Muscle layer of colon (tissue), 2 donors: ENCODE results near the gene SYNGR1.

Experiments used
- H3K27ac ChIP-seq: one replicate; pipeline ENCODE4 v1.7.0; 2013; ENCODE audit warnings: low read depth, mild to moderate bottlenecking, low read length, moderate library complexity
- H3K27me3 ChIP-seq, 2 donors: one replicate each; pipeline ENCODE4 v1.7.0; 2013; ENCODE audit warnings: low read length in 2 of 2, mild to moderate bottlenecking in 2 of 2; ENCODE audit not compliant: insufficient read depth in 2 of 2, control insufficient read depth in 1 of 2
- H3K36me3 ChIP-seq: one replicate; pipeline ENCODE4 v1.7.0; 2013; ENCODE audit warnings: mild to moderate bottlenecking, low read length; ENCODE audit not compliant: insufficient read depth
- H3K4me1 ChIP-seq: one replicate; pipeline ENCODE4 v1.7.0; 2013; ENCODE audit warnings: mild to moderate bottlenecking, low read length; ENCODE audit not compliant: insufficient read depth
- H3K4me3 ChIP-seq, 2 donors: one replicate each; pipeline ENCODE4 v1.7.0; 2013; ENCODE audit warnings: low read length in 2 of 2, low read depth in 1 of 2, mild to moderate bottlenecking in 1 of 2, moderate library complexity in 1 of 2
- H3K9ac ChIP-seq: one replicate; pipeline ENCODE4 v1.7.0; 2013; ENCODE audit warnings: low read length
- H3K9me3 ChIP-seq: one replicate; pipeline ENCODE4 v1.7.0; 2013; ENCODE audit warnings: mild to moderate bottlenecking, low read length
- donor health status: abdominal sarcoma.
- donor health status: Adenocarcinoma of cecum.

The SYNGR1 gene, protein sequence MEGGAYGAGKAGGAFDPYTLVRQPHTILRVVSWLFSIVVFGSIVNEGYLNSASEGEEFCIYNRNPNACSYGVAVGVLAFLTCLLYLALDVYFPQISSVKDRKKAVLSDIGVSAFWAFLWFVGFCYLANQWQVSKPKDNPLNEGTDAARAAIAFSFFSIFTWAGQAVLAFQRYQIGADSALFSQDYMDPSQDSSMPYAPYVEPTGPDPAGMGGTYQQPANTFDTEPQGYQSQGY

DNA sequence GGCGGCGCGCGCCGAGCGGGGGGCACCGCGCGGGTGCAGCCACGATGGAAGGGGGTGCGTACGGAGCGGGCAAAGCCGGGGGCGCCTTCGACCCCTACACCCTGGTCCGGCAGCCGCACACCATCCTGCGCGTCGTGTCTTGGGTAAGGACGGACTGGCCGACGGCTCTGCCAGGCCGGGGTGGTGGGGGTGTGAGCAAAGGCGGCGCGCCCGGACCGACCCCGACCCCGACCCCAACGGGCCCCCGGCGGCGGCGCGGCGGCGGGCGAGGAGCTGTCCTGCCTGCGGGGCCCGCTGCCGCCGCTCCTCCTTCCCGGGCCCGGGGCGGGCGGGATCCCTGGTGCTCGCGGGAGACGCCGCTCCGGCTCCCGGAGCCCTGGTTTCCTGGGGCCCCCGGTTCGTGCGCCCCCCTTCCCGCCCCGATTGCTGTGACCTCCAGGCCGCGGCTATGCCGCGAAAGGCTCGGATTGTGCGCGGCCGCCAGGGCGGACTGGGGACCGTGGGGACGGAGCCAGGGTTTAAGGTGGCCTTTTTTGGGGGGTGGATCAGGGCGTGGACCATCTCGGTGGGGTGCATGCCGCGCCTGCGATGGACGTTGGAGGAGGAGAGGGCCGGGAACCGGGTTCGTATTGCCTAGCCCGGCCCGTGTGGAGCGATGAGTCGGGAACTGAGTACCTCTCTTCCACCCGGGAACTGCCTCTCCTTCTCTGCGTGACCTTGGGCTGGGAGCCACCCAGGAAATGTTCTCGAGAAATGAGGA lies at the start of gene SYNGR1:
SYNGR1 (plus strand) TSS at position 25 of the 760 bp plus-strand sequence; CDS start at position 45, 20 bp downstream.
- peak within 1 kb of the TSS; percentile 65 for H3K27ac ChIP-seq
- H3K9me3 ChIP-seq: no peaks in the 10 kb centered on the region
- peak within 1 kb of the TSS; percentile 61 for H3K9ac ChIP-seq
- H3K36me3 ChIP-seq: no peaks in the 10 kb centered on the region
- H3K4me3 ChIP-seq: peak within 1 kb of the TSS; percentile 76 to 83
- H3K27me3 ChIP-seq: no peaks in the 10 kb centered on the region
- peaks cover 21% of the 10 kb centered on the region for H3K4me1 ChIP-seq

DNA sequence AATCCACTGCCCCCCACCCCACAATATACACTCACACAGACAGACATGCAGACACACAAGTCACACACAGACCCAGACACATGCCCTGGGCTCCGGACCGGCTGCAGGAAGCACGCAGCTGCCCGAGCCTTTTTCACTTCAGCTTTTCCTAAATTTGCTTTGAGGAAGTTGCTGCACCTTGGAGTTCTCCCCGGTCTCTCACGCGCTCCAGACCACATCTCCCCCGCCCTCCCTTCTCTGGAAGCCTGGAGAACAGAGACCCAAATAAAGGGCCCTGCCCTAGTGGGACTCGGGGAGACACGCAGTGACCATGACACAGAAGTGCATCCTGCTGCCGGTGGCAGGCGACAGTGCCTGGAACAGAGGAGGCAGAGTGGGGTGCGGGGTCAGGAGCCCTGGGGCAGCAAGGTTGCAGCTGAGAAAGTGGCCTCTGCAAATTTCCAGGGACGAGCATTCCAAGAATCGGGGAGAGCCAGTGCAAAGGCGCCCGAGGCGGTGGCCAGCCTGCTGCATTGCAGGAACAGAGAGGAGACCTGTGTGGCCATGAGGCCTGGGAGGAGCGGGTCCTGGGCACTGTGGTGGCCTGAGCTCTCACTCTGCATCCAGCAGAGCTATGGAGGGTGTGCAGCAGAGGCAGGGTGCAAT lies 49.5 kb upstream of the SYNGR1 start:
- Histone ChIP-seq H3K9me3 (no peaks in the 10 kb centered on the region), H3K4me3 (no peak overlapping the region), H3K4me1 (no peaks in the 10 kb centered on the region), H3K27me3 (peaks cover 0 to 3% of the 10 kb centered on the region in 2 donors), H3K9ac (no peak overlapping the region), H3K36me3 (no peaks in the 10 kb centered on the region), H3K27ac (no peak overlapping the region)

DNA sequence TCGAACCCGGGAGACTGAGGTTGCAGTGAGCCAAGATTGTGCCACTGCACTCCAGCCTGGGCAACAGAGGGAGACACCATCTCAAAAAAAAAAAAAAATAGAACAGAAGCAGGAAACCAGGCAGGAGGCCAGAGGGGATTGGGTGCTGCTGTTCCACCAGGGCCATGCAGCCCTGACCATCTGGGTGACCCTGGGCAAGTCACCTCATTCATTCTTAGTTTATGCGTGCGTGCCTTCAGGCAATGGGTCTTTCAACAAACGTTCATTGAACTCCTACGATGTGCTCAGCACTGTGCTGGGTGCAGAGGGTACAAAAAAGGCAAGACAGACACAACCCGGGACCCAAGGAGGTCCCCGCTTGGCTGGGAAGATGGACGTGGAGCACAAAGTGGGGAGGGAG lies 48.7 kb upstream of the SYNGR1 start:
- no peaks in the 10 kb centered on the region for H3K9me3 ChIP-seq
- H3K27ac ChIP-seq: no peak overlapping the region
- H3K4me3 ChIP-seq: no peak overlapping the region
- H3K4me1 ChIP-seq: no peaks in the 10 kb centered on the region
- H3K36me3 ChIP-seq: no peaks in the 10 kb centered on the region
- H3K9ac ChIP-seq: no peak overlapping the region
- peaks cover 0 to 3% of the 10 kb centered on the region in 2 donors for H3K27me3 ChIP-seq

DNA sequence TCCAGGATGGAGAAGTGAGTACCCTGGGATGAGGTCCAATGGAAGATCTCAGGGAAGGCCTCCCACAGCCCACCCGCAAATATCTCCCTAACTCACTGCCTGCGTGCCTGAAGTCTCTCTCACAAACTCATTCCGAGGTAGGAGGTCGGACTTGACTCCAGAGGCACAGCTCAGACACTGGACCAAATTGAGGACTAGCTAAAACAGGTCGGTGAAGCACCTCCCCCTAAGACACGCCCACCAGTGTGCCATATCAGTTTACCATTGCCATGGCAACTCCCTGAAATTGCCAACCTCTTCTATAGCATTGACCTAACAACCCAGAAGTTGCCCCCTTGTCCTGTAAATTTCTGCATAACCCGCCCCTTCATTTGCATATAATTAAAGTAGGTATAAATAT lies 47.9 kb upstream of the SYNGR1 start:
- Histone ChIP-seq H3K9ac (no peak overlapping the region), H3K4me3 (no peak overlapping the region), H3K36me3 (no peaks in the 10 kb centered on the region), H3K27me3 (peaks cover 0 to 1% of the 10 kb centered on the region in 2 donors), H3K4me1 (no peaks in the 10 kb centered on the region), H3K9me3 (no peaks in the 10 kb centered on the region), H3K27ac (no peak overlapping the region)

DNA sequence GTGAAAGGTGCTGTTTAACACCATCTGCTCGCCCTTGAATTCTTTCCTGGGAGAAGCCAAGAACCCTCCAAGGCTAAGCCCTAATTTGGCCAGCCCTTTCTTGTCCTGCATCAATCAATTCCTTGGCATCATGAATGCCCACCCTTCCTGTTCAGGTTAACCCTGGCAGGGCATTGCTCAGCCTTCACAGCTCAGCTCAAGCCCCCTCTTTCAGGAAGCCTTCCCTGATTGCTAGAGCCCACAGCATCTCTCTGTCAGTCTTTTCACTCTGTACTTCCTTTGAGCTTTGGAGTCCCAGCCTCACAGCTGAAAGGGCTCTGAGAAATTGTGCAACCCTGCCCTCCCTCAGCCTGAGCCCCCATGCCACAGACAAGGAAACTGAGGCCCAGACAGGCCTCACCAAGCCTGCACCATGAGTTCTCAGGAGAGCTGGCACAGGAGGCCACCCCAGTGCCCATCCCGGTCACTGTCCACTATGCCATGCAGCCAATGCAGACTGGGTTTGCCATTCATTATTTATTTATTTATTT lies 47.3 kb upstream of the SYNGR1 start:
- no peaks in the 10 kb centered on the region for H3K9me3 ChIP-seq
- H3K27me3 ChIP-seq: no peaks in the 10 kb centered on the region
- no peak overlapping the region for H3K27ac ChIP-seq
- no peak overlapping the region for H3K4me3 ChIP-seq
- no peaks in the 10 kb centered on the region for H3K36me3 ChIP-seq
- no peaks in the 10 kb centered on the region for H3K4me1 ChIP-seq
- no peak overlapping the region for H3K9ac ChIP-seq

DNA sequence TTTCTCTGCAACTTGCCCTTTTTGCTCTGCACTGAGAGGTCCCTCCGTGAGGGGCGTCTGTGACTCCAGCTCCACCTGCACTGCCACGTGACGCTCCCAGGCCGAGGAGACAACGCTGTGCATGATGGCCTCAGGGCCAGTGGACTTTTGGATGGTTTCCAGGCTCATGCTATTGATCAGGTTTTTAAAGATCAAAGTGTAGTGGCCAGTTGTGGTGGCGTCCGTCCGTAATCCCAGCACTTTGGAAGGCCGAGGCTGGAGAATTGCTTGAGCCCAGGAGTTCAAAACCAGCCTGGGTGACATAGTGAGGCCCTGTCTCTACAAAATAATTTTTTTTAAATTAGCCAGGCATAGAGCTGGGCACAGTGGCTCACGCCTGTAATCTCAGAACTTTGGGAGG lies 46.4 kb upstream of the SYNGR1 start:
- no peaks in the 10 kb centered on the region for H3K27me3 ChIP-seq
- no peak overlapping the region for H3K9ac ChIP-seq
- H3K36me3 ChIP-seq: no peaks in the 10 kb centered on the region
- no peak overlapping the region for H3K27ac ChIP-seq
- H3K4me3 ChIP-seq: no peak overlapping the region
- H3K9me3 ChIP-seq: no peaks in the 10 kb centered on the region
- no peaks in the 10 kb centered on the region for H3K4me1 ChIP-seq

DNA sequence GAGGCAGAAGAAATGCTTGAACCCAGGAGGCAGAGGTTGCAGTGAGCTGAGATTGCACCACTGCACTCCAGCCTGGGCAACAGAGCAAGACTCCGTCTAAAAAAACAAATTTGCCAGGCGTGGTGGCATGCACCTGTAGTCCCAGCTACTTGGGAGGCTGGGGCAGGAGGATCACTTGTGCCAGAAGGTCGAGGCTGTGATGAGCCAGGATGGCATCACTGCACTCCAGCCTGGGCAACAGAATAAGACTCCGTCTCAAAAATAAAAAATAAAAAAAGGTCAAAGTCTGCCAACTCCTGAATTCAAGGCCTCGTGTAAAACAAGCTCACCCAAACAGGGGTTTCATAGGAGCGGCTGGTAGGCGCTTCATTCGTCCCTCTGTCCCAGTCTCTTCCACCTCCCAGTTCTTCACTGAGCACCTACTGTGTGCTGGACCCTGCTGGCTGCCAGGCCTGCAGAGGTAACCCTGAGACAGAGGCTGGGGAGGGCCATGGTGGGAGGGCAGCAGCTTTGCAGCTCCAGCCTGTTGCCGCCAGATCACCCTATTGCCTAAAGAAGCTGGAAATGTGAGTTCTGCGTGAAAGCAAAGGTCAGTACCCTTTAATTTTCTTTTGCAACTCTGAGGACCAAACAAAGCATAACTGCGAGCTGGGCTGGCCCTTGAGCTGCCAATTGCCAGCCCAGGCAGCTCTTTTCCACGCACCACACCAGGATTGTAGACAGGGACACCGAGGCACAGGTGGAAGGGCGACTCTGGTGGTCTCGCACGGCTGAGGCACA lies 45.7 kb upstream of the SYNGR1 start:
- no peak overlapping the region for H3K9ac ChIP-seq
- no peaks in the 10 kb centered on the region for H3K9me3 ChIP-seq
- H3K36me3 ChIP-seq: no peaks in the 10 kb centered on the region
- H3K27ac ChIP-seq: no peak overlapping the region
- H3K4me3 ChIP-seq: no peak overlapping the region
- H3K27me3 ChIP-seq: no peaks in the 10 kb centered on the region
- no peaks in the 10 kb centered on the region for H3K4me1 ChIP-seq

DNA sequence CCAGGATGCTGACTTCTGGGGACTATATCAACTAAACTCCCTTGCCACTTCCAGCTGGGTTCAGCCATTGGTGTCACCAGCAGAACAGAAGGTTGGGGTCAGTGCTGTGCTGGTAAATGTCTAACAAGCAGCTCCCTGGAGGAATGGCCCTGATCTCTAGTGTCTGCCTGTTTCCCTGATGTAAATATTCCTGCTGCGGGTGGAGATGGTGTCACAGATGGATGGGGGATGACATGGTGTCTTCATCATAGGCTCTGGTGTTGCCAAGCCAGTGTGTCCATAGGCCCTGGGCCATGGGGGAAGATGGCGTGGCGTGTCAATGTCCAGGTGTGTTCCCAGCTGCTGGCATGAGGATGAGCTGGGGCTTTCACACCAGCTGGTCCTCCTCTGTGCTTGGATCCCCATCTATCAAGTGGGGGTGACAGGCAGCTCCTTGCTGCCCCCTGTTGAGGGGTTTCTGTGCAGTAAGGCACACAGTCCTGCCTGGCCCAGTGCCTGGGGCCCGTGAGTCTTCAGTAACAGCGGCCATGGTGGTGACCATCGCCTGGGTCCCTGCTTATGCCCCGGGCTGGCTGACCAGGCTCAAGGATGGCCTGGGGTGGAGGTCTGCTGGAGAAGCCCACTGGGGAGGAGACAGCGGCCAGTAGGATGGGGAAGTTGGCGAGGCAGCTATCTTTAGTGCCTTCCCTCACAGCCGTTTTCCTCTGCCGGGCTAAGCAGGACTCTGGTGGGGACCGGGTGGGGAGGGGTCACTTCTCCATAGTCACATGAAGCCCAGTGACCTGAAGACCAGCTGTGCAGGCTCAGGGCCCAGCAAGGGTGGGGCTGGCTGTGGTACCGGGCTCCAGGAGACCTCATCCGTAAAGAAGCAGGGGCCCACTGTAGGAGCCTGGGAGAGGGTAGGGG lies 43.1 kb upstream of the SYNGR1 start:
- Histone ChIP-seq H3K4me3 (no peak overlapping the region), H3K36me3 (peaks cover 3% of the 10 kb centered on the region), H3K9ac (no peak overlapping the region), H3K9me3 (no peaks in the 10 kb centered on the region), H3K27me3 (no peaks in the 10 kb centered on the region), H3K27ac (no peak overlapping the region), H3K4me1 (no peaks in the 10 kb centered on the region)

DNA sequence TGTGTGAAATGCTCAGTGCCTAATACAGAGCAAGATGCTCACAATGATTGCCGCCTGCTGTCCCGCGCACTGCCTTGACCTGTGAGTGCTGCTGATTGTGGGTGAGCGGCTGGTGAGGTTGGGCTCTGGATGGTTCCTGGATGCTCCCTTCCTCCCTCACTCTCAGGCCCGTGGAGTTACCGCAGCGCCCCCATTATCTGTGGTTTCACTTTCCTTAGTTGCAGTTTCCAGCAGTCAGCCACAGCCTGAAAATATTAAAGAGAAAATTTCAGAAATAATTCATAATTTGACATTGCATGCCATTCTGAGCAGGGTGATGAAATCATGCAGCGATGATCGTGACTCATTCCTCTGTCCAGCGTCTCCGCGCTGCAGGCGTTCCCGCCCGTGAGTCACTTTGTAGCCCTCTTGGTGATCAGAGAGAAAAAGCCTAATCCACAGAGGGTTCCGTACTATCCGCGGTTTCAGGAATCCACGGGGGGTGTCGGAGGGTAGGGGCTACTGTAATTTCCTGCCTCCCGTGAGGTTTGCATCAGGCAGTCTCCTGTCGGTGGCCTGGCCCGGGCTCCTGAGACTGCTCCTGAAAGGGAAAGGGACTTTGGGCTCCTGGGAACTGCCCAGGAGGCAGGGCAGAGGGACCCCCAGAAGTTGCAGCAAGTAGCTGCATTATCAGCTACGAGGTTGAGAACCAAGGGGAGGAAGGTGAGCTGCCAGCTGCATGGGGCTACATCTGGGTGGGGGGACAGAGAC lies 41.0 kb upstream of the SYNGR1 start:
- peaks cover 2% of the 10 kb centered on the region for H3K4me1 ChIP-seq
- H3K9me3 ChIP-seq: no peaks in the 10 kb centered on the region
- H3K27ac ChIP-seq: peak overlapping the region; percentile 34
- peak overlapping the region in 1 of 2 donors; percentile 35 for H3K4me3 ChIP-seq
- peaks cover 24% of the 10 kb centered on the region for H3K36me3 ChIP-seq
- no peaks in the 10 kb centered on the region for H3K27me3 ChIP-seq
- H3K9ac ChIP-seq: peak overlapping the region; percentile 14

DNA sequence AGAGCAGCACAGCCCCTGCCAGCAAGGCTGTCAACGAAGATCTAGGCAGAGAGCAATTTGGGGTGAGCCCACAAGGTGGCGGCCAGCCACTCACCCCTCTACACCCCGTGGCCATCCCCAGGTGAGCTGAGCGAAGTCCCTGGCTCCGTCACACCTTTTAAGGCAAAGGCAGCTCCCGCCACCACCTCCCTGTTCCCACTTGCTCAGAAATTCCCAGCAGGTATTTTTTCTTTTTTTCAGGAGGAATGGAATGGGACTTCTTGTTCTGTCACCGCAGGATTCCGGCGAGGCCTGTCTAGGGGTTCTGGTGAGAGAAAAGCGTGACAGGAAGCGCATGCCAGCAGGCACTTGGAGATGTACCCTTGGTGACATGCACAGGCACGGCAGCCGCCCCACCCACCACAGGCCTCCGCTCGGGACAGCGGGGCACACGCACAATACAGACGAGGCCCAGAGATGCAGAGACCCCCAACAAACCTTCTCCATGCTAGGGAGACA lies 40.4 kb upstream of the SYNGR1 start:
- Histone ChIP-seq H3K27me3 (no peaks in the 10 kb centered on the region), H3K9ac (no peak overlapping the region), H3K36me3 (peaks cover 30% of the 10 kb centered on the region), H3K27ac (no peak overlapping the region), H3K4me1 (peaks cover 5% of the 10 kb centered on the region), H3K4me3 (peak overlapping the region in 1 of 2 donors; percentile 35), H3K9me3 (no peaks in the 10 kb centered on the region)
